Hepatocyte (in vitro differentiated cells): ENCODE data around the gene F2R.

Experiments
- CTCF ChIP-seq: fragments of 200-600 bp; sonication (generic); IDR thresholded peaks from 2 replicates; pipeline ENCODE4 v1.5.1; 2016; ENCODE audit warnings: antibody characterized with exemption, mild to moderate bottlenecking; ENCODE audit not compliant: poor library complexity
- EZH2phosphoT487 ChIP-seq: fragments of 200-600 bp; sonication (generic); IDR thresholded peaks from one replicate; pipeline ENCODE4 v1.6.1; 2018; ENCODE audit warnings: antibody characterized with exemption, mild to moderate bottlenecking, low read depth, moderate library complexity; ENCODE audit not compliant: unreplicated experiment, severe bottlenecking

DNA sequence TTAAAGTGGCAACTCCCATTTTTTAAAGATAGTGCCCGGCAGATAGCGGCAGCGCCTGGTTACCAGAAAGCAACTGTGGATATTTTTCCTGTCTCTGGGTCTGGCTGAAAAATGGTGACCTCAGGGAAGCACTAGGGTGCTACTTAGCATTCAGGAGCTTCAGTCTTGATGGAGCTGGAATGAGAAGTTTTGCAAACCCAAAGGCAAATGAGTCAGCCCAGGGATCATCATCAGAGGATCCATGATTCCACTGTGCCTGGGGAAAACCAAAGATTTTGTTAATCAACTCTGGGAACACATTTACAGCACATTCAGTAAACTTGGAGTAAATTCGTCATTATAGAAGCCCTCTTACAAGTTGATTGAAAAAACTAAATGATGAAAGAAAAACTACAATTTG, 26.7 kb downstream of the F2R start:
- TF ChIP-seq CTCF (no peak), EZH2phosphoT487 (no peak)
